Peyer's patch (tissue), 4 donors: ENCODE data around the gene DKKL1. TPM values are rescaled to one million over a fixed set of nuclear protein-coding genes. Genes with fewer than 3 reads are reported as not detected.

Experiments used
- DNase-seq, 3 donors: peaks; one replicate each; pipeline ENCODE4 v3.0.0-alpha.2; 2017 to 2019
- H3K27ac ChIP-seq, 4 donors: fragments of 200-600 bp; sonication (generic); one replicate each; pipeline ENCODE4 v1.5.1; 2016 to 2019
- H3K27me3 ChIP-seq, 2 donors: fragments of 200-600 bp; sonication (generic); one replicate each; pipeline ENCODE4 v1.5.1; 2019
- H3K36me3 ChIP-seq, 3 donors: fragments of 200-600 bp; sonication (generic); one replicate each; pipeline ENCODE4 v1.5.1; 2016 to 2019
- H3K4me1 ChIP-seq, 4 donors: fragments of 200-600 bp; sonication (generic); one replicate each; pipeline ENCODE4 v1.5.1; 2016 to 2019
- H3K4me3 ChIP-seq, 4 donors: fragments of 200-600 bp; sonication (generic); 1 replicate in 3 of 4; 2 replicates in 1 of 4; pipeline ENCODE4 v1.5.1; 2016 to 2019; ENCODE audit warnings: mild to moderate bottlenecking in 1 of 4
- H3K9me3 ChIP-seq, 4 donors: fragments of 200-600 bp; sonication (generic); one replicate each; pipeline ENCODE4 v1.5.1; 2016 to 2019; ENCODE audit warnings: mild to moderate bottlenecking in 1 of 4
- POLR2A ChIP-seq, 2 donors: fragments of 450-650 bp; IDR thresholded peaks; one replicate each; pipeline ENCODE4 v1.5.1; 2017; ENCODE audit warnings: antibody characterized with exemption in 2 of 2, mild to moderate bottlenecking in 2 of 2, moderate library complexity in 2 of 2
- total RNA-seq, 4 donors: library from RNA; depleted of rRNA; stranded (reverse); fragments of >200 nt; gene quantifications; one replicate each; pipeline ENCODE4 v1.1.0, GENCODE V29; 2016
- TF ChIP-seq, protein P1 (sequence below), 6 experiments: fragments of 450-650 bp in 4 of 6; fragments of 200-600 bp in 2 of 6; sonication (generic) in 1 of 6; IDR thresholded peaks; one replicate each; pipeline ENCODE4 v1.5.1; 2017 to 2019; ENCODE audit warnings: antibody characterized with exemption in 6 of 6, mild to moderate bottlenecking in 3 of 6, moderate library complexity in 1 of 6

Gene DKKL1
- total RNA-seq, 4 donors from 2014 or later: not detected

DNA sequence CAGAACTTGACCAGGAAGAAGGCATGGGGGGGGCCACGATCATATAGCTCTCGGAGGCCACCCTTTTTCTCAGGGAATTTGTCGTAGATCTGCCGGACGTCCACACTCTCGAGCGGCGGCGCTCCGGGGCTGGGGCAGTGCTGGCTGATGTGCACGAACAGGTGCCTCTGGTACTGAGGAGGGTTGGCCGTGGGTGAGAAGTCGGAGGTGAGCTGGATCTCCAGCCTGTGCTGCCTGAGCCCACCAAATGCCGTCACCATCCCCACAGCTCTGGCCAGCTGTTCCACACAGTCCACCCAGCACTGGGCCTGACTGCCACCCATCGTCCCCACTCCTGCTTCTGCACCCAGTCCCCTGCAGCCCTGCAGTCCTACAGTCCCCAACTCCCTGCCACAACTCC, 16.5 kb upstream of the DKKL1 start:
- Histone ChIP-seq H3K27ac (no peak overlapping the region), H3K9me3 (no peaks in the 10 kb centered on the region), H3K4me1 (no peaks in the 10 kb centered on the region), H3K36me3 (peaks cover 0 to 33% (median 0%) of the 10 kb centered on the region in 3 donors), H3K27me3 (no peaks in the 10 kb centered on the region), H3K4me3 (no peak overlapping the region)
- DNase-seq: no peak
- no peak for TF ChIP-seq POLR2A (IDR thresholded peaks at IDR 0.05)
- TF ChIP-seq, protein P1, sequence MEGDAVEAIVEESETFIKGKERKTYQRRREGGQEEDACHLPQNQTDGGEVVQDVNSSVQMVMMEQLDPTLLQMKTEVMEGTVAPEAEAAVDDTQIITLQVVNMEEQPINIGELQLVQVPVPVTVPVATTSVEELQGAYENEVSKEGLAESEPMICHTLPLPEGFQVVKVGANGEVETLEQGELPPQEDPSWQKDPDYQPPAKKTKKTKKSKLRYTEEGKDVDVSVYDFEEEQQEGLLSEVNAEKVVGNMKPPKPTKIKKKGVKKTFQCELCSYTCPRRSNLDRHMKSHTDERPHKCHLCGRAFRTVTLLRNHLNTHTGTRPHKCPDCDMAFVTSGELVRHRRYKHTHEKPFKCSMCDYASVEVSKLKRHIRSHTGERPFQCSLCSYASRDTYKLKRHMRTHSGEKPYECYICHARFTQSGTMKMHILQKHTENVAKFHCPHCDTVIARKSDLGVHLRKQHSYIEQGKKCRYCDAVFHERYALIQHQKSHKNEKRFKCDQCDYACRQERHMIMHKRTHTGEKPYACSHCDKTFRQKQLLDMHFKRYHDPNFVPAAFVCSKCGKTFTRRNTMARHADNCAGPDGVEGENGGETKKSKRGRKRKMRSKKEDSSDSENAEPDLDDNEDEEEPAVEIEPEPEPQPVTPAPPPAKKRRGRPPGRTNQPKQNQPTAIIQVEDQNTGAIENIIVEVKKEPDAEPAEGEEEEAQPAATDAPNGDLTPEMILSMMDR (IDR thresholded peaks at IDR 0.05): no peak

GRCh38 chr19:49347835-49348234, 15.8 kb upstream of the DKKL1 start:
- Histone ChIP-seq H3K36me3 (peaks cover 0 to 33% (median 0%) of the 10 kb centered on the region in 3 donors), H3K4me3 (no peak overlapping the region), H3K9me3 (no peaks in the 10 kb centered on the region), H3K27ac (peak overlapping the region in 1 of 4 donors; percentile 21), H3K27me3 (no peaks in the 10 kb centered on the region), H3K4me1 (no peaks in the 10 kb centered on the region)
- TF ChIP-seq POLR2A (IDR thresholded peaks at IDR 0.05): no peak
- TF ChIP-seq, protein P1 (IDR thresholded peaks at IDR 0.05): no peak
- no peak for DNase-seq

DNA sequence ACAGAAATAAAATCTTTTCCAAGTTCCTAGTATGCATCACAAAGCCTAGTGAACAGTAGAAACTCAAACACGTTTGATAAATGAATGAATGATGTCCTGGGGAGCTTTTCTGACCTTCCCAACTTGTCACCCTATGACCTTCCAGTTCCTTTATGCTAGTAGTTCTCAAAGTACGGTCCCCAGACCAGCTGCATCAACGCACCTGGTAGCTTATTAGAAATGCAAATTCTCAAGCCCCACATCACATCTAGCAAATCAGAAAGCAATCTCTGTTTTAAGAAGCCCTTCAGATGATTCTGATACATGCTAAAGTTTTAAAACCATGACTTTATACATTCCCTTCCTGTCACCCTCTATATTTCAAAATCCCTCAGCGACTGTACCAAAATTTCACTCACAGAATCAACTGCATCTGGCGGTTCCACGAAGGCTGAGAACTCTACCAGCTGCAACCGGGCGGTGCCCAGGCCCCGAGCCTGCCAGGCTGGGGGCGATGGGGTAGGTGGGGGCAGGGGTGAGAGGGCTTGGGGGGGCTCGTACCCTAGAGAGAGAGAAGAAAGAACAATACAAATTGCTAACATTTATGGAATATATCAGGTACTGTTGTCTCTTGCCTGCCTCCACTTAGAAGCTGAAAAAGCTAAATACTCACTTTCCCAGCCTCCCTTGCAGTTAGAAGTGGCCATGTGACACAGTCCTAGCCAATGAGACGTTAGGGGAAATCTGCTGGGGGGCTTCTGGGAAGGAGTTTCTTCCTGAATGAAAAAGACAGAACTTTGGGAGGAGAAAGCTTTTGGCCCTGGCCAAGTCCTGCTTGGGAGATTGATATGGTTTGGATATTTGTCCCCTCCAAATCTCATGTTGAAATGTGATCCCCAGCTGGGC, 15.1 kb upstream of the DKKL1 start:
- Histone ChIP-seq H3K4me1 (no peaks in the 10 kb centered on the region), H3K4me3 (no peak overlapping the region), H3K9me3 (no peaks in the 10 kb centered on the region), H3K27me3 (no peaks in the 10 kb centered on the region), H3K27ac (peak overlapping the region in 1 of 4 donors; percentile 21), H3K36me3 (peaks cover 0 to 33% (median 0%) of the 10 kb centered on the region in 3 donors)
- no peak for TF ChIP-seq POLR2A (IDR thresholded peaks at IDR 0.05)
- TF ChIP-seq, protein P1 (IDR thresholded peaks at IDR 0.05): no peak
- no peak for DNase-seq

DNA sequence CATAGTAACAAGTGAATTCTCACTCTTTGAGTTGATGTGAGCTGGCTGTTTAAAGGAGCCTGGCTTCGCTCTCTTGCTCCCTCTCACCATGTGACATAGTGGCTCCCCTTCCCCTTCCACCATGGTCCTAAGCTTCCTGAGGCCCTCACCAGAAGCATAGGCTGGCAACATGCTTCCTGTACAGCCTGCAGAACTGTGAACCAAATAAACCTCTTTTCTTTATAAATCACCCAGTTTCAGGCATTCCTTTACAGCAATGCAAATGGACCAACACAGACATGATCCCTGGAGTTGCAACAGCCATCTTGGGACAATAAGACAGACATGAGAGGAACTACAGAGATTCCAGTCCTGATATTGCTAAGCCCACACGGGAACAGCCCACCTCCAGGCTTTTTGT, 14.1 kb upstream of the DKKL1 start:
- Histone ChIP-seq H3K4me1 (no peaks in the 10 kb centered on the region), H3K27ac (no peak overlapping the region), H3K9me3 (no peaks in the 10 kb centered on the region), H3K27me3 (no peaks in the 10 kb centered on the region), H3K4me3 (no peak overlapping the region), H3K36me3 (peaks cover 0 to 30% (median 0%) of the 10 kb centered on the region in 3 donors)
- DNase-seq: no peak
- TF ChIP-seq, protein P1 (IDR thresholded peaks at IDR 0.05): no peak
- no peak for TF ChIP-seq POLR2A (IDR thresholded peaks at IDR 0.05)

- no peaks in the 10 kb centered on the region for H3K9me3 ChIP-seq
- no peak for TF ChIP-seq POLR2A (IDR thresholded peaks at IDR 0.05)
- TF ChIP-seq, protein P1 (IDR thresholded peaks at IDR 0.05): no peak
- peak in 1 of 3 donors; percentile 48 for DNase-seq
- peak overlapping the region in 2 of 4 donors; percentile 53 to 66 for H3K27ac ChIP-seq
- H3K4me1 ChIP-seq: peaks cover 0 to 11% (median 4%) of the 10 kb centered on the region in 4 donors
- H3K36me3 ChIP-seq: peaks cover 0 to 3% (median 0%) of the 10 kb centered on the region in 3 donors
- no peaks in the 10 kb centered on the region for H3K27me3 ChIP-seq
- peak overlapping the region in 1 of 4 donors; percentile 9 for H3K4me3 ChIP-seq
Observed at GRCh38 chr19:49355909-49356353, 7.7 kb upstream of the DKKL1 start.
